H1 (cell line): ENCODE results near the gene NCBP1. TPM values are rescaled to one million over a fixed set of nuclear protein-coding genes. Genes with fewer than 3 reads are reported as not detected.
A peak's percentile ranks its signal among the peaks of the same experiment; 100 is the strongest.

Experiments
- FOSL1 ChIP-seq: IDR thresholded peaks from 2 replicates; pipeline ENCODE4 v1.6.1; 2011; ENCODE audit warnings: mild to moderate bottlenecking, low read depth, low read length, moderate library complexity; ENCODE audit not compliant: insufficient read depth
- GTF2F1 ChIP-seq: IDR thresholded peaks from 2 replicates; pipeline ENCODE4 v1.6.1; 2012; ENCODE audit warnings: low read depth, low read length, improper control_type of control experiment, borderline replicate concordance
- NRF1 ChIP-seq: IDR thresholded peaks from 2 replicates; pipeline ENCODE4 v1.6.1; 2011; ENCODE audit warnings: mild to moderate bottlenecking, low read depth, low read length, improper control_type of control experiment
- PHF8 ChIP-seq: fragments of 200-600 bp; sonication (generic); conservative IDR thresholded peaks from 2 replicates; pipeline ENCODE4 v1.7.1; 2012; ENCODE audit warnings: low read depth, mild to moderate bottlenecking, inconsistent platforms, low read length, moderate library complexity
- POLR2A ChIP-seq, 2 experiments: IDR thresholded peaks; 1 replicate in 1 of 2; 2 replicates in 1 of 2; pipeline ENCODE4 v1.6.1; 2011; ENCODE audit warnings: low read depth in 2 of 2, low read length in 2 of 2, mild to moderate bottlenecking in 2 of 2; ENCODE audit errors: control extremely low read depth in 1 of 2
- RNF2 ChIP-seq: fragments of 200-900, 300-1000 bp; sonication (generic); IDR thresholded peaks from 2 replicates; pipeline ENCODE4 v1.7.1; 2016; ENCODE audit warnings: borderline replicate concordance, low read depth, mild to moderate bottlenecking, antibody characterized with exemption, low read length; ENCODE audit not compliant: poor library complexity, severe bottlenecking; ENCODE audit errors: missing control alignments
- polyA plus RNA-seq, 7 experiments: library from polyadenylated mRNA; depleted of rRNA in 3 of 7; stranded (reverse) in 5 of 7; unstranded in 2 of 7; fragments of >200 nt in 5 of 7; fragments of 200-250 nt in 2 of 7; gene quantifications; 1 replicate in 5 of 7; 2 replicates in 1 of 7; 4 replicates in 1 of 7; pipeline versions ENCODE4 v1.2.1 to v1.2.3, GENCODE V29; 2011 to 2013; ENCODE audit warnings: missing spikeins in 2 of 7, mixed read lengths in 2 of 7
- total RNA-seq: library from RNA; stranded (reverse); fragmentation: NEBNext Ultra II Directional; extraction: Animal tissue kit (Norgen Biotek cat#: 25700); gene quantifications from 2 replicates; pipeline ENCODE4 v1.2.1, GENCODE V29; 2021
- TF ChIP-seq, protein P1 (sequence below): fragments of 300-600 bp; sonication (generic); IDR thresholded peaks from 2 replicates; pipeline ENCODE4 v1.7.1; 2012; ENCODE audit warnings: low read length, moderate library complexity, mild to moderate bottlenecking, inconsistent platforms; ENCODE audit not compliant: insufficient replicate concordance
- TF ChIP-seq, protein P2 (sequence below): IDR thresholded peaks from 2 replicates; pipeline ENCODE4 v1.6.1; 2012; ENCODE audit warnings: inconsistent platforms

Gene NCBP1
- total and polyA plus RNA-seq, 2 of the 8 experiments (the other 6 are each of a cell fraction or from before 2014, with no cell fraction given) = 14.7 to 54.0 TPM

DNA sequence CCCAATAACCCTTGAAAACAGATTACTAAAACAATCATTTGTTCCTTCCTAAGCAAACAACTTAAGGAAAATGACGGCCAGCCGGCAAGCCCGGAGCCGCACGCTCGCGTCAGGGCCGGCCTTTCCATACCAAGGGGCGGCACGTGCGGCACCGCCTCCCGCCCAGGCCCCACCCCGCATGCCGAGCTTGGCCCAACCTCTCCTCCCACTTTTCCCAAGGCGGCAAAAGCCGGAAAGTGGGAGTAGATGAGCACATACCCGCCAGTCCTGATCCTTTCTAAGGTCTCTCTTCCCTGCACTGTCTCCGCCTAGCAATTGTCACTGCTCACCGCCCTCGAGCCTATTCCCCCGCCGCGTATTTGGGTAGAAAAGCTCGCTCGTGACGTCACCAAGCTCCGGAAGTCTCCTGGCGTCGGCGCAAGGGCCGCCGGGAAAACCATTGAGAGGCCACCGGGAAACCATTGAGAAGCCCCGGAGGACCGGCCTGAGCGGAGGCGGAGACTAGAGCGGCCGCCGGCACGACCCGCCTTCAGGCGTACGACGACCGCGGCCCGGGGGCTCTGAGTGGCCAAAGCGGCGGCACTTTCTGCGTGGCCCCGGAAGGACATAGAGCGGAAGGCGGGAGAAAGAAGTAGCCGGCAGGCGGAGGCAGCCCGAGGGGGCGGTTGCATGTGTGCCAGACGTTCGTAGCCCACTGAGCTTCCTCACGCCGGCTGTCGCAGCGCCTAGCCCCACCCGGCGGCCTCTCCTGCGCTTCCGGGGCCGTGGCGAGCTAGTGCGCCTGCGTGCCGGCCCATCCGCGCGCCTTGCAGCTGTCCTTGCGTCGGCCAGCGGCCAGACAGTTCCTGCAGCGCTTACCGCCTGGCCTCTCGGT lies at the start of gene NCBP1, which contains the start of gene TSTD2 (continued):
- TF ChIP-seq, protein P1, sequence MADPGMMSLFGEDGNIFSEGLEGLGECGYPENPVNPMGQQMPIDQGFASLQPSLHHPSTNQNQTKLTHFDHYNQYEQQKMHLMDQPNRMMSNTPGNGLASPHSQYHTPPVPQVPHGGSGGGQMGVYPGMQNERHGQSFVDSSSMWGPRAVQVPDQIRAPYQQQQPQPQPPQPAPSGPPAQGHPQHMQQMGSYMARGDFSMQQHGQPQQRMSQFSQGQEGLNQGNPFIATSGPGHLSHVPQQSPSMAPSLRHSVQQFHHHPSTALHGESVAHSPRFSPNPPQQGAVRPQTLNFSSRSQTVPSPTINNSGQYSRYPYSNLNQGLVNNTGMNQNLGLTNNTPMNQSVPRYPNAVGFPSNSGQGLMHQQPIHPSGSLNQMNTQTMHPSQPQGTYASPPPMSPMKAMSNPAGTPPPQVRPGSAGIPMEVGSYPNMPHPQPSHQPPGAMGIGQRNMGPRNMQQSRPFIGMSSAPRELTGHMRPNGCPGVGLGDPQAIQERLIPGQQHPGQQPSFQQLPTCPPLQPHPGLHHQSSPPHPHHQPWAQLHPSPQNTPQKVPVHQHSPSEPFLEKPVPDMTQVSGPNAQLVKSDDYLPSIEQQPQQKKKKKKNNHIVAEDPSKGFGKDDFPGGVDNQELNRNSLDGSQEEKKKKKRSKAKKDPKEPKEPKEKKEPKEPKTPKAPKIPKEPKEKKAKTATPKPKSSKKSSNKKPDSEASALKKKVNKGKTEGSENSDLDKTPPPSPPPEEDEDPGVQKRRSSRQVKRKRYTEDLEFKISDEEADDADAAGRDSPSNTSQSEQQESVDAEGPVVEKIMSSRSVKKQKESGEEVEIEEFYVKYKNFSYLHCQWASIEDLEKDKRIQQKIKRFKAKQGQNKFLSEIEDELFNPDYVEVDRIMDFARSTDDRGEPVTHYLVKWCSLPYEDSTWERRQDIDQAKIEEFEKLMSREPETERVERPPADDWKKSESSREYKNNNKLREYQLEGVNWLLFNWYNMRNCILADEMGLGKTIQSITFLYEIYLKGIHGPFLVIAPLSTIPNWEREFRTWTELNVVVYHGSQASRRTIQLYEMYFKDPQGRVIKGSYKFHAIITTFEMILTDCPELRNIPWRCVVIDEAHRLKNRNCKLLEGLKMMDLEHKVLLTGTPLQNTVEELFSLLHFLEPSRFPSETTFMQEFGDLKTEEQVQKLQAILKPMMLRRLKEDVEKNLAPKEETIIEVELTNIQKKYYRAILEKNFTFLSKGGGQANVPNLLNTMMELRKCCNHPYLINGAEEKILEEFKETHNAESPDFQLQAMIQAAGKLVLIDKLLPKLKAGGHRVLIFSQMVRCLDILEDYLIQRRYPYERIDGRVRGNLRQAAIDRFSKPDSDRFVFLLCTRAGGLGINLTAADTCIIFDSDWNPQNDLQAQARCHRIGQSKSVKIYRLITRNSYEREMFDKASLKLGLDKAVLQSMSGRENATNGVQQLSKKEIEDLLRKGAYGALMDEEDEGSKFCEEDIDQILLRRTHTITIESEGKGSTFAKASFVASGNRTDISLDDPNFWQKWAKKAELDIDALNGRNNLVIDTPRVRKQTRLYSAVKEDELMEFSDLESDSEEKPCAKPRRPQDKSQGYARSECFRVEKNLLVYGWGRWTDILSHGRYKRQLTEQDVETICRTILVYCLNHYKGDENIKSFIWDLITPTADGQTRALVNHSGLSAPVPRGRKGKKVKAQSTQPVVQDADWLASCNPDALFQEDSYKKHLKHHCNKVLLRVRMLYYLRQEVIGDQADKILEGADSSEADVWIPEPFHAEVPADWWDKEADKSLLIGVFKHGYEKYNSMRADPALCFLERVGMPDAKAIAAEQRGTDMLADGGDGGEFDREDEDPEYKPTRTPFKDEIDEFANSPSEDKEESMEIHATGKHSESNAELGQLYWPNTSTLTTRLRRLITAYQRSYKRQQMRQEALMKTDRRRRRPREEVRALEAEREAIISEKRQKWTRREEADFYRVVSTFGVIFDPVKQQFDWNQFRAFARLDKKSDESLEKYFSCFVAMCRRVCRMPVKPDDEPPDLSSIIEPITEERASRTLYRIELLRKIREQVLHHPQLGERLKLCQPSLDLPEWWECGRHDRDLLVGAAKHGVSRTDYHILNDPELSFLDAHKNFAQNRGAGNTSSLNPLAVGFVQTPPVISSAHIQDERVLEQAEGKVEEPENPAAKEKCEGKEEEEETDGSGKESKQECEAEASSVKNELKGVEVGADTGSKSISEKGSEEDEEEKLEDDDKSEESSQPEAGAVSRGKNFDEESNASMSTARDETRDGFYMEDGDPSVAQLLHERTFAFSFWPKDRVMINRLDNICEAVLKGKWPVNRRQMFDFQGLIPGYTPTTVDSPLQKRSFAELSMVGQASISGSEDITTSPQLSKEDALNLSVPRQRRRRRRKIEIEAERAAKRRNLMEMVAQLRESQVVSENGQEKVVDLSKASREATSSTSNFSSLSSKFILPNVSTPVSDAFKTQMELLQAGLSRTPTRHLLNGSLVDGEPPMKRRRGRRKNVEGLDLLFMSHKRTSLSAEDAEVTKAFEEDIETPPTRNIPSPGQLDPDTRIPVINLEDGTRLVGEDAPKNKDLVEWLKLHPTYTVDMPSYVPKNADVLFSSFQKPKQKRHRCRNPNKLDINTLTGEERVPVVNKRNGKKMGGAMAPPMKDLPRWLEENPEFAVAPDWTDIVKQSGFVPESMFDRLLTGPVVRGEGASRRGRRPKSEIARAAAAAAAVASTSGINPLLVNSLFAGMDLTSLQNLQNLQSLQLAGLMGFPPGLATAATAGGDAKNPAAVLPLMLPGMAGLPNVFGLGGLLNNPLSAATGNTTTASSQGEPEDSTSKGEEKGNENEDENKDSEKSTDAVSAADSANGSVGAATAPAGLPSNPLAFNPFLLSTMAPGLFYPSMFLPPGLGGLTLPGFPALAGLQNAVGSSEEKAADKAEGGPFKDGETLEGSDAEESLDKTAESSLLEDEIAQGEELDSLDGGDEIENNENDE = no peak
- TF ChIP-seq, protein P2, sequence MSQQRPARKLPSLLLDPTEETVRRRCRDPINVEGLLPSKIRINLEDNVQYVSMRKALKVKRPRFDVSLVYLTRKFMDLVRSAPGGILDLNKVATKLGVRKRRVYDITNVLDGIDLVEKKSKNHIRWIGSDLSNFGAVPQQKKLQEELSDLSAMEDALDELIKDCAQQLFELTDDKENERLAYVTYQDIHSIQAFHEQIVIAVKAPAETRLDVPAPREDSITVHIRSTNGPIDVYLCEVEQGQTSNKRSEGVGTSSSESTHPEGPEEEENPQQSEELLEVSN = peak; percentile 86
- TF ChIP-seq RNF2 = no peak
- TF ChIP-seq PHF8 = peak; percentile 84
- peak; percentile 38 for TF ChIP-seq NRF1
- no peak for TF ChIP-seq FOSL1
- peak; percentile 64 to 72 for TF ChIP-seq POLR2A (IDR thresholded peaks at IDR 0.05; ENCODE audit: control extremely low read depth in 1 of 2, low read depth in 2 of 2, low read length in 2 of 2)
- TF ChIP-seq GTF2F1 = no peak
